H1 (cell line): ENCODE measurements around the gene RPGR. TPM values are rescaled to one million over a fixed set of nuclear protein-coding genes. Genes with fewer than 3 reads are reported as not detected.

ENCODE experiments used
- BACH1 ChIP-seq: IDR thresholded peaks from 2 replicates; pipeline ENCODE4 v1.6.1; 2012; ENCODE audit warnings: low read length, improper control_type of control experiment
- CREB1 ChIP-seq: IDR thresholded peaks from 2 replicates; pipeline ENCODE4 v1.6.1; 2012; ENCODE audit warnings: inconsistent platforms
- FOSL1 ChIP-seq: IDR thresholded peaks from 2 replicates; pipeline ENCODE4 v1.6.1; 2011; ENCODE audit warnings: mild to moderate bottlenecking, low read depth, low read length, moderate library complexity; ENCODE audit not compliant: insufficient read depth
- POU5F1 ChIP-seq: IDR thresholded peaks from 2 replicates; pipeline ENCODE4 v1.6.1; 2011; ENCODE audit warnings: low read depth, mild to moderate bottlenecking, low read length, moderate library complexity
- RBBP5 ChIP-seq: IDR thresholded peaks from 2 replicates; pipeline ENCODE4 v1.7.1; 2012; ENCODE audit warnings: low read depth, mild to moderate bottlenecking, inconsistent platforms, low read length, moderate library complexity, borderline replicate concordance
- polyA plus RNA-seq, 7 experiments: library from polyadenylated mRNA; depleted of rRNA in 3 of 7; stranded (reverse) in 5 of 7; unstranded in 2 of 7; fragments of >200 nt in 5 of 7; fragments of 200-250 nt in 2 of 7; gene quantifications; 1 replicate in 5 of 7; 2 replicates in 1 of 7; 4 replicates in 1 of 7; pipeline versions ENCODE4 v1.2.1 to v1.2.3, GENCODE V29; 2011 to 2013; ENCODE audit warnings: missing spikeins in 2 of 7, mixed read lengths in 2 of 7
- total RNA-seq: library from RNA; stranded (reverse); fragmentation: NEBNext Ultra II Directional; extraction: Animal tissue kit (Norgen Biotek cat#: 25700); gene quantifications from 2 replicates; pipeline ENCODE4 v1.2.1, GENCODE V29; 2021

RPGR gene
- total and polyA plus RNA-seq, 2 of the 8 experiments (the other 6 are each of a cell fraction or from before 2014, with no cell fraction given): 1.6 to 10.0 TPM

DNA sequence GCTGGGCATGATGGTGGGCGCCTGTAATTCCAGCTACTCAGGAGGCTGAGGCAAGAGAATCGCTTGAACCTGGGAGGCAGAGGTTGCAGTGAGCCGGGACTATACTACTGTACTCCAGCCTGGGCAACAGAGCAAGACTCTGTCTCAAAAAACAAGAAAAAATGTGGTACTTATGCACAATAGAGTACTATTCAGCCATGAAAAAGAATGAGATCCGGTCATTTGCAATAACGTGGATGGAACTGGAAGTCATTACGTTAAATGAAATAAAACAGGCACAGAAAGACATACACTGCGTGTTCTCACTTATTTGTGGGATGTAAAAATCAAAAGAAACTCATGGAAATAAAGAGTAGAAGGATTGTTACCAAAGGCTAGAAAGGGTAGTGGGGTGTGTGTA, 12.1 kb downstream of the RPGR start (continued):
- TF ChIP-seq POU5F1 (no peak), BACH1 (no peak), RBBP5 (no peak), CREB1 (no peak), FOSL1 (no peak)
